CD4-positive, alpha-beta T cell treated with Interleukin-1 beta for 1 hour (primary cell): ENCODE measurements around the gene CACNA2D3.

Experiments
- DNase-seq, 2 donors: peaks; one replicate each; pipeline ENCODE4 v3.0.0-alpha.2; 2020 to 2022

Gene CACNA2D3

GRCh38 chr3:54780336-54780735 lies 658.0 kb downstream of the CACNA2D3 start:
- DNase-seq, result no peak

- DNase-seq, result no peak
Measured at GRCh38 chr3:54781728-54782127, 659.4 kb downstream of the CACNA2D3 start.

DNA sequence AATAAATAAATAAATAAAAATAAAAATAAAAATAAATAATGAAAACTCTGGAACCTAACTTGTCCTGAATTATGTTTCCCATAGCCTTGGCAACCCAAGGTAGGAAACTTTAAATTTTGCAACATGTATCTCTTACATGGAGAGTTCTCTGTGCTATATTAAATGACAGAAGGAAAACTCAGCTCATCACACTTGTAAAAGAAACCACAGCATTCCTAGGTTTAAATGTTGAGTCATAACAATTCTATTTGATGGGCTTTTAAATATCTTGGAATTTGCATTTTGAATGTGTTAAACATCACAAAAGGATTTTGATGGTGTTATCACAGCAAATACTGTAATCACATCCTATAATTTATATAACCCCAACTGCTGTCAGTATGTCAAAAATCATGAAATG lies 661.3 kb downstream of the CACNA2D3 start:
- DNase-seq, result no peak

DNA sequence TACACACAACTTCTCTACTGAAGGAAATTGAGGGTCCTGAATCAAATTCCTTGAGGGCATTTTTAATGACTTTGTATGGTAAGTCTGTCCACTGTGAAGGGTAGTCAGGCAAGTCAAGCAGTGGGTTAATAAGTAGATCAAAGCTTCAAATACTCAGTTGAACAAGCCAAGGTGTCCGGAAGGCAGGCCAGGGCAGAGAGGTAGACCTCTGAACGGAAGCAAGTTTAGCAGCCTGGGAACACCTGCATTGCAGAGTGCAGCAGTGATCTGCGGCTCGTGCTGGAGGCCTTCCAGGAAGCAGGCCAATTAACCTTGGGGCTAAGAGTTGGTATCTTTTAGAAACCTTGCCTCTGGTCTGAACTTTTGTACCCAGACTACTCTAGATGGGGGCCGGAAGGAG lies 661.7 kb downstream of the CACNA2D3 start:
- DNase-seq, result no peak

- DNase-seq, result no peak
Measured at GRCh38 chr3:54785976-54786375, 663.6 kb downstream of the CACNA2D3 start.

DNA sequence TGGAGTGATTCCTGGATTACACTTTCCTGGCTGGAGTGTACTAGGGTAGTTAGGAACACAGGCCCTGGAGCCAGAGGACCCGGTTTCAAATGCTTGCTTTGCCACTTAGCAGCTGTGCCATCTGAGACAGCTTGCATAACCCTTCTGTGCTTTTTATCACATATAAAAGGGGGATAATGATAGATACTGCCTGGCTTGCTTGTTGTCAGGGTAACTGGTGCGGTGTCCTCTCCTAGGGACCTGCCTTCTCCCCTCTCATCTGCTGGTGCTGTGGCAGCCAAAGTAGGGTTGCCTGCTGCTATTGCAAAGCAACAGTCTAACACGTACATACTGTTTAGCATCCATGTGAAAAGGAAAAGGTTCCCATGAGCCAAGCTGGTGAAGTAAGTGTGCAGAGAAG lies 667.7 kb downstream of the CACNA2D3 start:
- no peak for DNase-seq

GRCh38 chr3:54791501-54792156 lies 669.3 kb downstream of the CACNA2D3 start:
- no peak for DNase-seq

DNA sequence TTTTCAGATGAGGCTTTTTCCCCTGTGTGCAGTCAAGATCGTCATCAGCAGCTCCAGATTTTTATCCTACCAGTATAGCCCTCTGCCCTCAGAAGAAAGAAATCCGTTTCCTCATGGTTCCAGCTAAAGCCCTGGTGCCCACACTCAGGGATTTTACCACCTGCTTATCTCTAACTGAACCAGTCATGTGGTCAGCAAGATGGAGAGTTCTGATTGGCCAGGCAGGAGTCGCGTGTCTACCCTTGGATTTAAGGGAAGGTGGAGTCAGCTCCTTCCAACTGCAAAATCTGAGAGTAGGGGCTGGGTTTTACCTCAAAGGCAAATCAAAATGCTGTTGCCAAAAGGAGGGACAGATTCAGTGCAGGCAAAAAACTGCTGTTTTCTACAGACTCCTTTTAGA lies 670.2 kb downstream of the CACNA2D3 start:
- DNase-seq, result no peak

DNA sequence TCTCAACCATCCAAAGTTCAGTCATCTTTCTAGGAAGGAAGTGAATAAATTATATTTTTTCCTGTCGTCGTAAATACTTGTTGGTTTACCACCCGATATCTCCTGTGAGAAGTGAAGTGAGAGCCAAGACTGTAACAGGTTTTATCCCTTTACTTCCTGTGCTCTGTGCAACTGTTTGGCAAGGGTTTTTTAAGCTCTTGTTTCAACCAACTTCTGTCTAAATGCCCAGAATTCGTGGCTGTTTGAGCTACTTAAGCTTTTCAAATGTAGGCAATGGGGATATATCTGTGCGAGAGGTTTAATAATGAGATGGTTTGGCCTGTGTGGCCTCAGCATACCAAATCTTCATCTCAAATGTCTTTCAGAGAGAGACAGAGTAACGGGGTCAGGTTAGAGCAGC lies 670.8 kb downstream of the CACNA2D3 start:
- DNase-seq, result no peak

- DNase-seq, result no peak
Measured at GRCh38 chr3:54797111-54797510, 674.8 kb downstream of the CACNA2D3 start.

DNA sequence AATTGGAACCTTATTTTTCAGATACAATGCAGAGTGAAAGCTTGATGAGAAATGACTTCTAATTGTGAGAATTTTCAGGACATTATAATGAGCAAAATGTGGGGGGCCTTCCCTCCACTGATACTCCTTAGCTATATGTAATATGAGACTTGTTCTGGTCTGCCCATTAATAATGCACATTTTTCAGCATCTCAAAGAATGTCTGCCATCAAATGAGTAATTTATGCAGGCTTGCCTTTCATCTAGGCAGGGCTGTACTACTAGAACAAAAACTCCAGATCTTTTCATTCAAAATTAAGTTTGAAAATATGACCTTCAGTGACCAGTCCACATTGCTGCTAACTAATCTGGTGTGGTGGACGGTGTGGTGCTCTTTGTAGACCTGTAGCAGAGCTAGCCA lies 678.1 kb downstream of the CACNA2D3 start:
- no peak for DNase-seq

GRCh38 chr3:54801977-54802376 lies 679.6 kb downstream of the CACNA2D3 start:
- no peak for DNase-seq

GRCh38 chr3:54810401-54810800 lies 688.0 kb downstream of the CACNA2D3 start:
- no peak for DNase-seq

DNA sequence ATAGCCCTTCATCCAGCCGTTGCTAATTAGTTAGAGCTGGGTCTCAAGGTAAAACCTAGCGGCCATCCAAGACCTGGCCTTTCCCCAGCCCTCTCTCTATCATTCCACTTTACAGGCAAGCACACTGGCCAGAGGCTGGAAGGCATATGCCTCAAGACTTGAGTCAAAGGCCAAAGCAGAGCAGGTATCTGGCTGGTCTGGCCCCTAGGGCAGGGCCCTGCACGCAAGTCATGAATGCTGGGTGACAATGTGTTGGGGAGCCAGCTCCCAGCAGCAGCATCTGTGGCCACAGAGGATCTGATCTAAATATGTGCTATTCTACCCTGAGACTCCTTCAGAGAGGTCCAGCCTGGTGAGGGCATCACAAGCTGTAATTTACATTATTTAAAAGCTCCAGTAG lies 691.9 kb downstream of the CACNA2D3 start:
- DNase-seq, result no peak

DNA sequence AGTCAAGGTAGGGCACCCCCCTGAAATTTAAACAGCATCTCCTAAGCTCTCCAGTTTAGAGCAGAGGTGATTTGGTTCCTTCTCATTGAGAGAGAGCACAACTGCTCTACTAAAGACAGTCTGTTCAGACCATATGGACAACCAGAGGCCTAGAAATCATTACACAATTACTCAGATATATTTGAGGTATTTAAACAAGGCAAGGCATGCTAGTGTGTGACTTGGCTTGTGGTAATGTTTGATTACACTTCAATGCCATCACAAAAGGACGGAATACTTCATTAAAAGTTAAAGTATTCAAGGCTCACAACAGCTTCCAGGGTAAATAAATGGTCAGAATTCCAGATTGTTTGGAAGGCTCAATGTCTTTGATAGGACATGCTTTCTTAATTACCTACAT lies 695.3 kb downstream of the CACNA2D3 start:
- DNase-seq, result no peak

- DNase-seq, result no peak
Measured at GRCh38 chr3:54818486-54818885, 696.1 kb downstream of the CACNA2D3 start.

DNA sequence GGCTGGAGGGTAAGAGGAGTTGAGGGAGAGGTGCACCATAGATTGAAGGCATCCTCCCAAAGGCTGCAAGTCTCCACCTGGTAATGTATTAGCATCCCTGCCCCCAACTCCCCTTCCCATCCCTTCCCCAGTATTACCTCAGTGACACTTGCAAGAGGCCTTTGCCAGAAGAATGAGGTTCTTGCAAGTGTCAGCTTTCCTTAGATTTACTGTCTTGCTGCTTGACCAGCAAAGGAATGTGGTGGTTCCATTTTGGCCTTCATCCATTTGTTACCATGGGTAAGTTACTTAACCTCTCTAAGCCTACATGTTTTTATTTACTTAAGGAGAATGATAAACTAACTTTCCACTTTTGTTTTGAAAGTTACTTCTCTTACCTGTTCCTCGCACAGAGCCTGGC lies 696.6 kb downstream of the CACNA2D3 start:
- no peak for DNase-seq

GRCh38 chr3:54819946-54820345 lies 697.6 kb downstream of the CACNA2D3 start:
- no peak for DNase-seq

DNA sequence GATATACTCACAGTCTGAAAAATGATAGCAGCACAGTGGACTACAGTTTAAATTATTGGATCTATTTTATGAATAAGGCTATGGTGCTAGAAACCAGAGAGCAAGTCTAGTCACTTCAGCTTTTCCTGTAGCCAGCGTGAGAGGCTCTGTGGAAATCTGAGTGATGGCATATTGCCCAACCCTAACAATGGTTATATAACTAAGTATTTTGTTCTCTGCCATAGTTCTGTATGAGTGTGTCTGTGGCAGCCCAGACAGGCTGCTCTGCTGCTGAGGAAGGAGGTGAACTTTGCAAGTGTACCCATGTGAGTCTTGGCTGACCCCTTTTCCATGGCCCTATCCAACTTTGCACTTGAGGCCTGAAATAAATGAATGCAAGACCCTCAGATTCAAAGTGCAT lies 699.9 kb downstream of the CACNA2D3 start:
- no peak for DNase-seq

GRCh38 chr3:54826251-54826691 lies 703.9 kb downstream of the CACNA2D3 start:
- no peak for DNase-seq

DNA sequence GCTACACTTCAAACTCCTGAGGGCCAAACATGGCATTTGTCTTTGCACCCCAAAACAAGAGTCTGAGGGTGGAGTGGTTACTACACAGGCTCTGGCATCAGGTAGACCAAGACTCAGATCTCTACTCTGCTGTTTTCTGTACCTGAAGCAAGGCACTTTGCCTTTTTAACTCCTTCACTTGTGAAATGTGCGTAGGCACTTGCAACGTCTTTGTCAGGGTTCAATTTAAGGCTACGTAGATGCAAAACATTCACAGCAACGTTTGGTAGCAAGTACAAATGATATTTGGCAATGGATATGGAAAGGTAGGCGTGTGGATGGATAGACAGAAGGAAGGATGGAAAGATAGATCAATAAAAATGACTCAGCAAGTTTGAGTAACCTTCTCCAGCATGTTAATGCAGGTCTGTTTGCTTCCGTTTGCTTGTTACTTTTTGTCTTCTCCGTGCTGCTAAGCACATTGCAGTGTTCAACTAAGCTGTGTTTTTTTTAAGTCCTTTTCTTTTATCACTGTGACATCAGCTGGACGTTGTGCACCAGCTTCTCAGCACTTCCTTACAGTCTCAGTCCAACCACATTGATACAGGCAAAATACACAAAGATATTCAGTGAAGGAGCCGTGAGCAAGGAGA lies 704.8 kb downstream of the CACNA2D3 start:
- DNase-seq, result no peak

GRCh38 chr3:54827776-54828175 lies 705.4 kb downstream of the CACNA2D3 start:
- no peak for DNase-seq

GRCh38 chr3:54830658-54831057 lies 708.3 kb downstream of the CACNA2D3 start:
- DNase-seq, result no peak

- no peak for DNase-seq
Measured at GRCh38 chr3:54831112-54831511, 708.8 kb downstream of the CACNA2D3 start.

- DNase-seq, result no peak
Measured at GRCh38 chr3:54832876-54833275, 710.5 kb downstream of the CACNA2D3 start.
